HEK293T (cell line): ENCODE data around the gene IL17B.

Experiments
- CTCF ChIA-PET: fragments of 350-600 bp; formaldehyde crosslinking; extraction: SDS; loops from one replicate; lab custom pipeline; 2021; ENCODE audit warnings: antibody characterized with exemption, inconsistent platforms; lab: Yijun Ruan, JAX
- POLR2A ChIA-PET: fragments of 350-600 bp; formaldehyde crosslinking; extraction: SDS; loops from one replicate; lab custom pipeline; 2020; ENCODE audit warnings: antibody characterized with exemption, inconsistent platforms; lab: Yijun Ruan, JAX
- DNase-seq: peaks from one replicate; pipeline ENCODE4 v3.0.0; 2012; ENCODE audit warnings: mixed read lengths; ENCODE audit errors: extremely low spot score
- ARNT ChIP-seq: fragments of 450-650 bp; IDR thresholded peaks from 2 replicates; pipeline ENCODE4 v1.6.1; 2017; ENCODE audit warnings: mild to moderate bottlenecking
- BHLHE40 ChIP-seq: fragments of 450-650 bp; IDR thresholded peaks from 2 replicates; pipeline ENCODE4 v1.6.1; 2016; ENCODE audit warnings: mild to moderate bottlenecking, moderate library complexity, borderline replicate concordance
- CTBP1 ChIP-seq: fragments of 450-650 bp; IDR thresholded peaks from 2 replicates; pipeline ENCODE4 v1.6.1; 2016; ENCODE audit warnings: borderline replicate concordance
- ELF4 ChIP-seq: fragments of 450-650 bp; IDR thresholded peaks from 2 replicates; pipeline ENCODE4 v1.6.1; 2017; ENCODE audit warnings: antibody characterized with exemption
- FOXA1 ChIP-seq: fragments of 450-650 bp; IDR thresholded peaks from 2 replicates; pipeline ENCODE4 v1.6.1; 2016; ENCODE audit warnings: mild to moderate bottlenecking
- FOXK2 ChIP-seq: fragments of 450-650 bp; IDR thresholded peaks from 2 replicates; pipeline ENCODE4 v1.6.1; 2016; ENCODE audit warnings: mild to moderate bottlenecking
- FOXM1 ChIP-seq: fragments of 450-650 bp; IDR thresholded peaks from 2 replicates; pipeline ENCODE4 v1.6.1; 2017; ENCODE audit warnings: mild to moderate bottlenecking, borderline replicate concordance
- HDGF ChIP-seq: fragments of 450-650 bp; IDR thresholded peaks from 2 replicates; pipeline ENCODE4 v1.6.1; 2017; ENCODE audit warnings: antibody characterized with exemption, borderline replicate concordance
- L3MBTL2 ChIP-seq: fragments of 450-650 bp; conservative IDR thresholded peaks from 2 replicates; pipeline ENCODE4 v1.6.1; 2016; ENCODE audit warnings: mild to moderate bottlenecking
- LEF1 ChIP-seq: fragments of 450-650 bp; IDR thresholded peaks from 2 replicates; pipeline ENCODE4 v1.6.1; 2017; ENCODE audit warnings: mild to moderate bottlenecking, borderline replicate concordance
- NFRKB ChIP-seq: fragments of 450-650 bp; IDR thresholded peaks from 2 replicates; pipeline ENCODE4 v1.6.1; 2016; ENCODE audit warnings: mild to moderate bottlenecking, moderate library complexity
- SP1 ChIP-seq: fragments of 450-650 bp; IDR thresholded peaks from 2 replicates; pipeline ENCODE4 v1.6.1; 2017
- SUZ12 ChIP-seq: fragments of 450-650 bp; IDR thresholded peaks from 2 replicates; pipeline ENCODE4 v1.6.1; 2016; ENCODE audit warnings: mild to moderate bottlenecking
- TARDBP ChIP-seq: fragments of 450-650 bp; IDR thresholded peaks from 2 replicates; pipeline ENCODE4 v1.6.1; 2016
- ZNF384 ChIP-seq: fragments of 450-650 bp; IDR thresholded peaks from 2 replicates; pipeline ENCODE4 v1.6.1; 2016
- TF ChIP-seq, protein P1 (sequence below): fragments of 450-650 bp; IDR thresholded peaks from 2 replicates; pipeline ENCODE4 v1.6.1; 2016

The IL17B gene

DNA sequence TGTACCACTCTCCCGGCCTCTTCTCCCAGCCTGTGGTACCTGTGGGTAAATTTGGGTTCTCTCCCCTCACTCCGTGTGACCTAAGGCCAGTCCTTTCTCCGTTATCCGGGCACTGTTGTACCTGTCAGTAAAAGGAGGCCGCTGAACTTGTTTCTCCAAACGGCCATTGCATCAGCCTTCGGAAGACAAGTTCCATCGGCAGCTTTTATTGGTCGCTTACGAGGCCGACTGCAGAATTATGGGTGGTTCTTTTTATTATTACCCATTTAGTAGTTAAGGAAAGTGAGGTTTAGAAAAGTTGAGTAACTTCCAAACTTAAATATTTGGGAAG, 33.2 kb downstream of the IL17B start:
- ChIA-PET POLR2A (interaction anchor here (0.6 to 6.6 kb wide), 21 partner anchors 10 to 236 kb away, joined by 3 to 160 read pairs (median 5); partner anchors contain the start of genes ARHGEF37, CSNK1A1 and PCYOX1L), CTCF (interaction anchor here (0.7 to 3.0 kb wide), 3 partner anchors 21 to 96 kb away, joined by 3 to 7 read pairs (median 5); no protein-coding TSS in a partner anchor)
- TF ChIP-seq FOXK2: no peak
- TF ChIP-seq FOXM1: no peak
- TF ChIP-seq SUZ12: no peak
- no peak for TF ChIP-seq HDGF
- no peak for TF ChIP-seq NFRKB
- TF ChIP-seq ELF4: no peak
- TF ChIP-seq BHLHE40: no peak
- TF ChIP-seq LEF1: no peak
- TF ChIP-seq ZNF384: no peak
- no peak for TF ChIP-seq SP1
- TF ChIP-seq, protein P1, sequence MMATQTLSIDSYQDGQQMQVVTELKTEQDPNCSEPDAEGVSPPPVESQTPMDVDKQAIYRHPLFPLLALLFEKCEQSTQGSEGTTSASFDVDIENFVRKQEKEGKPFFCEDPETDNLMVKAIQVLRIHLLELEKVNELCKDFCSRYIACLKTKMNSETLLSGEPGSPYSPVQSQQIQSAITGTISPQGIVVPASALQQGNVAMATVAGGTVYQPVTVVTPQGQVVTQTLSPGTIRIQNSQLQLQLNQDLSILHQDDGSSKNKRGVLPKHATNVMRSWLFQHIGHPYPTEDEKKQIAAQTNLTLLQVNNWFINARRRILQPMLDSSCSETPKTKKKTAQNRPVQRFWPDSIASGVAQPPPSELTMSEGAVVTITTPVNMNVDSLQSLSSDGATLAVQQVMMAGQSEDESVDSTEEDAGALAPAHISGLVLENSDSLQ: no peak
- no peak for TF ChIP-seq FOXA1
- no peak for TF ChIP-seq L3MBTL2
- peak; percentile 12 for DNase-seq

DNA sequence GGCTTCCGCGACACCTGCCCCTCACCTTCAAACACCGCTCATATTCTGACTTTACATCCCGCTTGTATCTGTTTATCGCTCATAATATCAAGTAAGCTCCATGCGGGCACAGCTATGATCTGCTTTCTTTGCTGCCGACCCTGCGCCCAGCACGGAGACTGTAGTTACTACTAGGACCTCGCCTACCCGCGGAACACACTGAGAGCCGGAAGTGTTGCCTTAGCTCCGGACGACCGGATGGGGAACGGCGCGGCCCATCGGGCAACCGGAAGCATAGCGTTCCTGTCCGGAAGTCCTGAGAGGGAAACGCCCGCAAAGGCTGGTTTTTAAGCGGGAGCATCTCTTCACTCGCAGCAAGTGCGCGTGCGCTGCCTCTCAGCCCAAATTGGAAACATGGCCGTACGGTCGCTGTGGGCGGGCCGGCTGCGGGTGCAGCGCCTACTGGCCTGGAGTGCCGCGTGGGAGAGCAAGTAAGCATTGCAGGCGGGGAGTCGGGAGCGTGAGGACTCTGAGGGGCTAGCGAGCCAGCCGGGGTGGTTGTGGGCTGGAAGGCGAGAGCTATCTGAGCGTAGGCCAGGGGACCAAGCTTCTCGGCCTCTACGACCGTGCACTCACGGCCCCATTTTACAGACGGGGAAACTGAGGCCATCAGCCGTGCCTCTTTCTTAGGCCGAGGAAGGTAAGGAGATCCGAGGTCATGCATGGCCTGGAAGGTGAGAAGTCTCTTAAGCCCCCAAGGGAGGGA, 33.8 kb downstream of the IL17B start, which contains the start of gene GRPEL2:
Gene GRPEL2, plus strand, starts transcription at position 353 of the 745 bp plus-strand sequence. Its CDS starts 41 bp downstream, at position 394.
- TF ChIP-seq ELF4 (peak; percentile 88), CTBP1 (peak; percentile 77), FOXK2 (peak; percentile 89), ARNT (no peak), HDGF (no peak), SUZ12 (no peak), BHLHE40 (no peak), L3MBTL2 (peak; percentile 53; the same call in 1 of the 2 replicates)
- TF ChIP-seq, protein P1: 0 out of 2 replicates have a peak, but pooled peaks have one; percentile 20
- ChIA-PET POLR2A (interaction anchor here (0.5 to 6.6 kb wide), 43 partner anchors 10 to 412 kb away, joined by 3 to 160 read pairs (median 4); partner anchors contain the start of genes ARHGEF37, CSNK1A1, IL17B and PCYOX1L), CTCF (interaction anchor here (0.5 to 3.0 kb wide), 5 partner anchors 8 to 869 kb away, joined by 3 to 7 read pairs (median 4); no protein-coding TSS in a partner anchor)
- DNase-seq: peak; percentile 97

DNA sequence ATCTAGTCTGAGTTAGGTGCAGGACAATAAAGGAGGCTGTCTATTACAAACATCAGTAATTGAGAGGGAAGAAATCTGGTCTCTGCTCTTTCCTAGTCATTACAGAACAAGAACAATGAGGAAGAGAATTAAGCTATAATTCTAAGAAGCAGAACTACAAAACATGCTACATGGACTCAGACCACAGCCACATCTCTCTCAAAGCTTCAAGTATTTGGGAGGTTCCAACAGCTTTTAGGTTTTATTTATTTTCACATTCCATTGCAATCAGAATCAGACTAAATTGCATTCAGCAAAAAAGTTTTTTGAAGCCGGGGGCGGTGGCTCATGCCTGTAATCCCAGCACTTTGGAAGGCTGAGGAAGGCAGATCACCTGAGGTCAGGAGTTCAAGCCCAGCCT, 34.9 kb downstream of the IL17B start:
- ChIA-PET POLR2A (interaction anchor here (1.1 to 6.6 kb wide), 11 partner anchors 9 to 218 kb away, joined by 4 to 160 read pairs (median 5); partner anchors contain the start of gene PCYOX1L), CTCF (interaction anchor here (1.6 to 3.0 kb wide), 2 partner anchors 23 to 26 kb away, joined by 3 to 7 read pairs; no protein-coding TSS in a partner anchor)

DNA sequence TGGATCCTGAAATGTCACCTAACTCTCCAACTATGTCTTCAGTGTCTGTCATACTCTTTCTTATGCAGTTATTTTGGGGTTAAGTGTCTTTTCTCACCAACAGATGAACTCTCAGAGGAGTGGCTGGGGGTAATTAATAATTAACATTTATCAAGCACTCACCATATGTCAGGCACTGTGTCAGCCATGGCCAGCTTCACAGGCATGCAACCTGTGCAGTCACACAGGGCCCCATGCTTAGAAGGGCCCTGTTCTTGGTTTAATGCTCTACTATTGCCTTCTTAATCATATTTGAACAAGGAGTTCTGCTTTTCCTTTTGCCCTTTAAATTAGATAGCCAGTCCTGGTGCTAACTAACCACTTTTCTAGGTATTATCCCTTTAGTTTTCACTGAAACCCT, 37.2 kb downstream of the IL17B start:
- DNase-seq: no peak
- CTCF ChIA-PET: interaction anchor here (0.6 kb wide), 1 partner anchor 66 kb away, joined by 3 read pairs; no protein-coding TSS in a partner anchor
- TF ChIP-seq, protein P1: no peak
- no peak for TF ChIP-seq FOXA1
- no peak for TF ChIP-seq ARNT
- TF ChIP-seq BHLHE40: no peak
- no peak for TF ChIP-seq FOXK2
- TF ChIP-seq TARDBP: no peak
- POLR2A ChIA-PET: interaction anchor here (0.8 to 1.3 kb wide), 2 partner anchors 9 to 16 kb away, joined by 3 read pairs; partner anchors contain the start of gene PCYOX1L

More for the DNA sequence above, 34.9 kb downstream of the IL17B start:
- DNase-seq: no peak
- TF ChIP-seq FOXM1: no peak
- no peak for TF ChIP-seq NFRKB
- no peak for TF ChIP-seq FOXK2

DNA sequence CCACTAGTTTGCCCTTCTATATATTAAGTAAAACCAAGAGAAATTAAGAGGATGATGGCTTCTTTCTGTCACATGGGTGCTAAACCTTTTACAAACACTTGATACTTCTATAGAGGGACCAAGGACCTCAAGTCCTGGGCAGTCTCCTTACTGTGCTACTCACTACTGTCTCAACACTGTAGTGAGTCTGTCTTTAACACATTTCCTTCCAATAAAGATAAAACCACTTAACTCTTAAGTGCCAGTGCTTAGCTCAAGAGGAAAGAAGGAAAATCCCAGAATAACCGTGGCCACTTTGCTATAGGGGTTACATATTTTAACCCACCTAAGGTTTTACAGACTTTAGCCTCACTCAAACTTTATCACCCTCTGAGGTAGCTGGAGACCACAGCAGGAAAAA, 38.2 kb downstream of the IL17B start:
- ChIA-PET CTCF (interaction anchor here (0.5 kb wide), 1 partner anchor 34 kb away, joined by 4 read pairs; no protein-coding TSS in a partner anchor), POLR2A (interaction anchor here (0.8 to 1.3 kb wide), 2 partner anchors 8 to 17 kb away, joined by 3 read pairs; partner anchors contain the start of gene PCYOX1L)
- no peak for DNase-seq
- TF ChIP-seq NFRKB: no peak
- TF ChIP-seq SUZ12: no peak
- TF ChIP-seq, protein P1: no peak
- no peak for TF ChIP-seq L3MBTL2
- TF ChIP-seq CTBP1: no peak
- TF ChIP-seq FOXA1: no peak
- no peak for TF ChIP-seq LEF1
- TF ChIP-seq ARNT: no peak
- TF ChIP-seq ELF4: no peak
- no peak for TF ChIP-seq SP1
- TF ChIP-seq TARDBP: no peak
- TF ChIP-seq HDGF: no peak
- no peak for TF ChIP-seq FOXM1
- no peak for TF ChIP-seq FOXK2
- TF ChIP-seq ZNF384: no peak
- no peak for TF ChIP-seq BHLHE40
